ENCODE measurements around the gene ZNF438.
"Not testable (repeated sequence)": the region's sequence is repeated elsewhere in the genome, so short reads cannot be mapped to it uniquely, and the experiment has no call there.

ZNF438 gene

DNA sequence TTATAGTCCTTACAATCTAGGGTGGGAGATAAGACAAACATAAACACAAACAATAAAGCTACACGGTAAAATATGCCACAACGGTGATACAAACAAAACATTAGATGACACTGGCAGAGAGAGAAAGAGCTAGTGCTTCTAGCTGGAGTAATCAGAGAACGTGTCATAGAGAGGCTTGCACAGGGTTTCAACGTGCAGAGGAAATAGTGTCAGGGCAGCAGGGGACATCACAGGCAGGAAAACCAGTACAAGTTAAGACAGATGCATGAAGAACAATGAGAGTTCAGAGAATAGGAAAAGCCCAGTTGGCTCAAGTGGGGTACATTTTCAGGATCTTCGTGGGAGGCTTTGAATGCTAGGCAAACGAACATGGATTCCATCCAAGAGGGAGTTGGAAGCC is 91.4 kb downstream of the ZNF438 start:
- DNase-seq (ENCODE audit: low spot score) = no peak

DNA sequence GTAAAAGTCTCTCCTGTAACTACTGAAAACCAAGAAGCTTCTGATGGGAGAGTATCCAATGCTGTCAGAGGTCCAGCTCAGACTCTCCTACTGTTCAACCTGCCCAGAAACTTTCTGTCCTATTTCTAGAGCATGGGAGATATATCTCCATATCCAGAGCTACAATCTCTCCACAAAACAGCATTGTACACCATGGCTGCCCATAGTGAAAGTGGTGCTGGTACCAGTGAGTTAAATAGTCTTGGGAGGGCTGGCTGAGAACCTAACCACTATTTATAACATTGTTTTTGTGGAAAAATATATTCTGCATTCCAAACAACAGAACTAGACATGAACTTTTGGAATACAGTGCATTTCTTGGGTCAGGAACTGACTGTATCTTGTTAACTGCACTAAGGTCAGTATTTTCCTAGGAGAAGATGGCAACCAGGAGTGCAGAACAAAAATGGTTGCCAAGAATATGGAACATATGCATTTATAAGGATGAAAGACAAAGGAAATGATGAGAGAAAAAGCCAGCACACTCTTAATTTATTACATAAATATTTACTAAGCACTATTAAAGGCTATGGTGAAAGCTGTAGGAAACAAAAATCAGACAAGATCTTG is 91.9 kb downstream of the ZNF438 start:
- no peak for DNase-seq (ENCODE audit: low spot score)

DNA sequence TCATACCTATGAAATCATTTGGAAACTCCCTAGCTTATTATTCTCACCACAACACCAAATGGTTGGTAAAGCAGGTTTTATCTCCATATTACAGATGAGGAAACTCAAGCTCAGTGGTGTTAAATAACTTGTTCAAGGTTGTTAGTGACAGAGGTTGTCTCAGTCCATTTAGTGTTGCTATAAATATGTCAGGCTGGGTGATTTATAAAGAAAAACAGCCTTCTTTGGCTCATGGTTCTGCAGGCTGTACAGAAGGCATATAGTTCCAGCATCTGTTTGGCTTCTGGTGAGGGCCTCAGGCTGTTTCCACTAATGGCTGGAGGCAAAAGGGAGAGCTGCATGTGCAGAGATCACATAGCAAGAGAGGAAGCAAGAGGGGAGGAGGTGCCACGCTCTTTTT is 96.6 kb downstream of the ZNF438 start:
- DNase-seq (ENCODE audit: low spot score) = no peak

DNA sequence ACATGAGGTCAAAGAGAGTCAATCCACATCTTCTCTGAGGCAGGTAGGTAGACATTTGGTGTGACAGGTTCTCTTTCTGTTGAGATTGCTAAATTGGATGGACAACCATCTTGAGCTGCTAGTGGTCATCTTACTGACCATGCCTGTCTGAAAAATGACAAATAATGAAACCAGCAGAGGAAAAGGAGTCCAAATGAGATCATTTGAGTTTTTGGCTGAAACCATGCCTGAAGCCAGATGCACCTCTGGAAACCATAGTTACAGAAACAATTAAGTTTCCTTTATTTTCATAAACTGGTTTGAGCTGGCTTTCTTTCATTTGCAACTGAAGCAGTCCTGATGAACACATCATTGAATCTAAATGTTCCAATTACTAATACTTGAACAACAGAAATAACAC is 100.6 kb downstream of the ZNF438 start:
- DNase-seq (ENCODE audit: low spot score) = no peak

DNA sequence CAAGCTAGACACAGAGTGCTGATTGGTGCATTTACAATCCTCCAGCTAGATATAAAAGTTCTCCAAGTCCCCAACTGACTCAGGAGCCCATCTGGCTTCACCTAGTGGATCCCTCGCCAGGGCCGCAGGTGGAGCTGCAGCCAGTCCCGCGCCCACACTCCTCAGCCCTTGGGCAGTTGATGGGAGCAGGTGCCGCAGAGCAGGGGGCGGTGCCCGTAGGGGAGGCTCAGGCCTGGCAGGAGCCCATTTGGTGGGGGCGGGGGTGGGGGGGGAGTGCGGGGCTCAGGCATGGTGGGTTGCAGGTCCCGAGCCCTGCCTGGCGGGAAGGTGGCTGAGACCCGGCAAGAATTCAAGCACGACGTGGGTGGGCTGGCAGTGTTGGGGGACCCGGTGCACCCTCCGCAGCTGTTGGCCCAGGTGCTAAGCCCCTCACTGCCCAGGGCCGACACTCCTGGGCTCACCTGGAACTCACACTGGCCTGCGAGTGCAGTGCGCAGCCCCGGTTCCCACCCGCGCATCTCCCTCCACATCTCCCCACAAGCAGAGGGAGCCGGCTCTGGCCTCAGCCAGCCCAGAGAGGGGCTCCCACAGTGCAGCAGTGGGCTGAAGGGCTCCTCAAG is 101.7 kb downstream of the ZNF438 start:
- no peak for DNase-seq (ENCODE audit: low spot score)

- DNase-seq (ENCODE audit: low spot score) = not testable (repeated sequence)
Observed at GRCh38 chr10:30929311-30929729, 102.3 kb downstream of the ZNF438 start.

GRCh38 chr10:30928742-30929141 is 102.9 kb downstream of the ZNF438 start:
- no peak for DNase-seq (ENCODE audit: low spot score)

DNA sequence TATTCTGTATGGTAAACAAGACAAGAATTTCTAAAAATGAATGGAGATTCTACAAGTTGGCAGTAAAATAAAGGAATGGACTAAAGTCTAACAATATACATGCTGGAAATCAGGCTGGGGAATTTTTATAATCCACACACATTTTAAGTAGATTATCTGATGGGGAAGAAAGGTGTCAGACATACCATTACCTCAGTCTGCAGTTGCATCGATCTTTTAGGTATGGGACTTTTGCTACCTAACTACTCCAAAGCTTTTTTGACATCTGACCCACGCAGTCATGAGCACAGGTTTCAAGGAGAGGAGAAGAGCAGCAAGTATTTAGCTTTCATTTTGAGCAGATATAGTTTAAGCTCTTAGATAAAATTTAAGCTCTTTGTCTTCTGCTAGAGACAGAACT is 113.0 kb downstream of the ZNF438 start:
- DNase-seq (ENCODE audit: low spot score) = no peak

GRCh38 chr10:30917789-30918188 is 113.9 kb downstream of the ZNF438 start:
- no peak for DNase-seq (ENCODE audit: low spot score)

DNA sequence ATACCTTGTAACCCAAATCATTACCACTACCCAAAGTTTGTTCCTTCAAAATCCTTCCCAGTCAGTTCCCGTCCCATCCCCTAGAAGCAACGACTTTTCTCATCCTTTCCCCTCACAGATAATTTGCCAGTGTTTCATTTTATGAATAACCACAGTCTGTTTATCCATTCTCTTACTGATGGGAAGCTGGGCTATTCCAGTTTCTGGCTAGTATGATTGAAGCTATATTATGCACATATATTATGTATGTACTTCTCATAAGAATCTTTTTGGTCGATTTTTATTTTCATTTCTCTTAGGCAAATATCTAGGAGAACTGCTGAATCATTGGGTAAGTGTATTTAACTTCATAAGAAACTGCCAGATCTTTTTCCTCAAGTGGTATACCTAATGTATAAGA is 114.6 kb downstream of the ZNF438 start:
- DNase-seq (ENCODE audit: low spot score) = no peak

DNA sequence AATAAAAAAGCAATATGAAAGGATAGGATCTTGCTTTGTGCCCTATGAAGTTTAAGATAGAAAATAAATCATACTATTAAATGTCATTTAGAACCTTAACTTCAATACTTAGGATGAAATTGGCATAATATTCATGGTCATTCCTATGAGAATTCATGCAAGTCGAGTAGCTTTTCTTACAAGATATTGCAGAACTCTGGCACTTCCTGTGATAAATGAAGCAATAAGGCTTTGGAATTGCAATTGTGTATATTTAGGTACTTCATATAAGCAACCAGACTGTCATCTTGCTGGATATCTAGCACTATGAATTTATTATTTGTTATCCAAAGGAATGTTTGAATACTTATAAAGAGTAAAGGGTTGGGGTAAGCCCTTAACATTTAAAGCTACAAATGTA is 116.5 kb downstream of the ZNF438 start:
- no peak for DNase-seq (ENCODE audit: low spot score)

- DNase-seq (ENCODE audit: low spot score) = no peak
Observed at GRCh38 chr10:30911303-30911863, 120.3 kb downstream of the ZNF438 start.

DNA sequence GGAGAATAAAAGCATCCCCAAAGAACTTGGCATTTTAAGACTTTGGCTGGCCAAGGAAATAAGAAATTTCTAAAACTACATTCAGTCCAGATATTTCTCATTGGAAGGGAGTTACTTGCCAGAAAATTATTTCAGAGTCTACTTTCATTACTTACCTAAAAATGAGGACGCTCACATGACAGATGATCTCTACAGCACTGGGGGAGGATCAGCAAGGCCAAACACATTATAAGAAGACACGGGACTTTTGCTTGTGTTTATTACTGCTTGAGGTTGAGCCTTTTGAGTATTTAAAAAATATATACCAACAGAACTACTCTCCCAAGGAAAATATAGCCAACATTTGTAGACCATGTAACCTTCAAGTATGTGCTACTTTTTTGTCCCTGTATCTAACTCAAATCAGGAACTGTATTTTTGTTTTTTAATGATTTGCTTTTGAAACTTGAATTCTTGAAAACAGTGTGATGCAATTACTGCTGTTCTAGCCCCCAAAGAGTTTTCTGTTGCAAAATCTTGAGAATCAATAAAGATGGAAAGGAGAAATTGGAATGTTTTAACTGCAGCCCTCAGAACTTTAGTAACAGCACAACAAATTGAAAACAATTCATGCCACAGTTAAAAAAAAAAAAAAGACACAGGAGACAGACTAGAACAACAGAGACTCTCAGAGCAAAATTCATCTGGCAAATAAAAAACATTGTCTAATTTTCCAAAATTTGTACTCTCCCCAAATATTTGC is 128.1 kb downstream of the ZNF438 start:
- DNase-seq (ENCODE audit: low spot score) = no peak

GRCh38 chr10:30902621-30903396 is 128.9 kb downstream of the ZNF438 start:
- DNase-seq (ENCODE audit: low spot score) = no peak

- DNase-seq (ENCODE audit: low spot score) = not testable (repeated sequence)
Observed at GRCh38 chr10:30901487-30901886, 130.2 kb downstream of the ZNF438 start.

DNA sequence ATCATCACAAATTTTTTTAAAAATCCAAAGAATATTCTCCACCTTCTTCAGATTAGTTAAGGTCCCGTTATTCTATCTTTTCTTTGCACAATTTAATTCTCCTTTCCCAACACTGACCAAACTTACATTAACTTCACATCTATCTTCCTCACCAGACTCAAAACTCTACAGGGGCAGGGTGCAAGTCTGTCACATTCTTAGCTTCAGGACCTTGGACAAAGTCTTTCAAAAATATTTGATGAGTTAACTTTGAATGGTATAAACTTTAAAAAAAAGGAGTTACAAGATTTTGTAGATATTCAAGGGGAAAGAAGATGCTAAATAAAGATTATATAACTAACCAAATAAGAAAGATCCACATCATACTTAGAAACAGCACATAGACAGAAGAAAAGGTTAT is 132.7 kb downstream of the ZNF438 start:
- DNase-seq (ENCODE audit: low spot score) = no peak

- no peak for DNase-seq (ENCODE audit: low spot score)
Observed at GRCh38 chr10:30897547-30897946, 134.1 kb downstream of the ZNF438 start.

GRCh38 chr10:30897048-30897447 is 134.6 kb downstream of the ZNF438 start:
- no peak for DNase-seq (ENCODE audit: low spot score)

GRCh38 chr10:30894221-30894620 is 137.4 kb downstream of the ZNF438 start:
- DNase-seq (ENCODE audit: low spot score) = no peak

DNA sequence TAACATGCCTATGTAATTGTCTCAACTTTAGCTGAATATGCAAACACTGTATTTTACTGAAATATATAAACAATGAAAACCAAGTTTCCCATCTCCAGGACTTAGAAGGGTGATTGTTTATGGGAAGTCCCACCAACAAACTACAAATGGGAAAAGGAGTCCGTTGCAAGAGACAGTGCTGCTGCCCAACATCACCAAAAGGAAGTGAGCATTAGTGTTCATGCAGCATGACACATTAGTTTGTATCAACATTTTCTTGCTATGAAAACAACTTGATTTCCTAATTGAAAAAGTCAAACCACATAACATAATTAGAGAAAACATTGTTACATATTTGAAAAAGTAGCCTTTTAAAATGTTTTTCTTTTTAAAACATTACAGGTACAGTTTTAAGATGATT is 138.5 kb downstream of the ZNF438 start:
- DNase-seq (ENCODE audit: low spot score) = no peak

DNA sequence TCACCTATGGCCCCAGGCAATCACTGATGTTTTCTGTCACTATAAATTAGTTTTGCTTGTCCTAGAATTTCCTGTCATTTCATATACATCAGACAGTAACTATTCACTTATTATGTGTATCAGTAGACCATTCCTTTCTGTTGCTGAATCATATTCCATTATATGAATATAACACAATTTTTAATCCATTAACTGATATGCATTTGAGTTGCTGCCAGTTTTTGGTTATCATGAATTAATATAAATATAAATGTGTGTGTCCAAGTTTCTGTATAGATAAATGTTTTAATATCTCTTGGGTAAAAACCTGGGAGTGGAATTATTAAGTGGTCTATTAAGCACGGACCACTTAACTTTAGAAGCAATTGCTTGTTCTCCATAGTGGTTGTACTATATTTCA is 143.8 kb downstream of the ZNF438 start:
- DNase-seq (ENCODE audit: low spot score) = no peak

DNA sequence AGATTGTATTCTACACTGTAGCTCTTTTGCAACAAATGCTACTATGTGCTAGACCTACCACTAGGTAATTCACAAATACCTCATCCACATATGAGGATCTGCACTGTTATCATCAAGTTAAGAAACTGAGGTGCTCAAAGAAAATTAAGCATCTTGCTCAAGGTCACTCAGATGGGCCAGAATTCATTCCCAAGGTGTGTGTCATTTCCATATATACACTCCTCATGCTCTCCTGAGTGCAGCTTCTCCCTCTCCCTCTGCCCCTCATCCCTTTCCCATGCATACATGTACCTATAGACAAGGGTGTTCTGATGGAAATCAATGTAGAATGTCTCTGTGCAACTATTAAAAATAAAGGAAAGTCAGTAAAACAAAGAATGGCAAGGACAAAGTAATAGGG is 146.2 kb downstream of the ZNF438 start:
- no peak for DNase-seq (ENCODE audit: low spot score)

Data from kidney tubule cell (primary cell).